Measurements from ENCODE around the gene FLRT2.

FLRT2 gene

DNA sequence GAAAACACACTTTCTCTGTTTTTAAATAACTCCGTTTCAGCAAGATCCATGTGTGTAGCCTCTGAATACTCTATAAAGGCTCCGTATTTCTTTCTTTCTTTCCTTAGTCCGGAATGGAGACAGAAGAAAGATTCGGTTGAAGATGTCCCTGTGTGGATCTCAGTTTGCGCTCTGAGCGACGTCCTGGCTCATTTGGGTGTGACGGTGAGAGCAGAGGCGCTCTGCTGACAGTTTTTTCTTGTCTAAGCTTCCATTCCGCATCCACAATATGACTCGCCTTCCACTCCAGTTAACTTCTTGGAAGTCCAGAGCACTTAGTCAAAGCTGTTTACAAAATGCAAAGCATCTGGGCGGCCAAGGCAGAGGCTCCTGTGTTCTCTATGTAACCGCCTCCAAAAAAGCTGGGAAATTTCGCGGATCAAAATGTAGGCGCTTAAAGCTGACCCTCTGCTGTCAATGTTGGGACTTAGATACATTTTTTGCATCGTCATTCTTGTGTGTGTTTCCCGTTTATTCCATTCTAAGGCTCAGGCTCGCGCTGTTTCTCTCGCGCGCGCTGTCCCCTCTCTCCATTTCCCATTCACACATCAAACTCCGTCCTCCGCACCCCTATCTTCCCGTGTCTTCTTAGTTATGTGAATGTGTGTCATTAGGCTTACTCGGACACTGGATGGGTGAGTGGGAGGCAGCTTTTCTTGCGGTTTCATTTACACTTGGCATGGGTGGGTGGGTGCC lies 880 bp upstream of the FLRT2 start:
- peak; percentile 78 for DNase-seq

DNA sequence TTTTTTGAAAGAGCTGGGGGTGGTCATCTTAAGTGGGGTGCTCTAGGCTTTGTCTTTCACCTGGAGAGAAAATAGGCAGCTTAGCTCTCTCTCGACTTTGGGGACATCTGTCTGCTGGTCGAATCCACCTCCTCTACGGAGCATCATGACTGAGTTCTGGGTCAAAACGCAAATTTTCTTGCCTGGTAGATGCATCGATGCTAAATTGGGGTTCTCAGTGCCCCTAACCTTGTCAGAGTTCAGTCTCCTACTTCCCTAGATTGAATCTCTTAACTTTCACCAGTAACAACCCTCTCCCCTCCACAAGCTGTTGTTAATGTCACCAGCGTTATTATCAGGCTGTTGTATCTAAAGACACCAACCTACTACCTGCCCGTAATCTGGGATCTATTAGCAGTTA lies 682 bp downstream of the FLRT2 start:
- DNase-seq = no peak

DNA sequence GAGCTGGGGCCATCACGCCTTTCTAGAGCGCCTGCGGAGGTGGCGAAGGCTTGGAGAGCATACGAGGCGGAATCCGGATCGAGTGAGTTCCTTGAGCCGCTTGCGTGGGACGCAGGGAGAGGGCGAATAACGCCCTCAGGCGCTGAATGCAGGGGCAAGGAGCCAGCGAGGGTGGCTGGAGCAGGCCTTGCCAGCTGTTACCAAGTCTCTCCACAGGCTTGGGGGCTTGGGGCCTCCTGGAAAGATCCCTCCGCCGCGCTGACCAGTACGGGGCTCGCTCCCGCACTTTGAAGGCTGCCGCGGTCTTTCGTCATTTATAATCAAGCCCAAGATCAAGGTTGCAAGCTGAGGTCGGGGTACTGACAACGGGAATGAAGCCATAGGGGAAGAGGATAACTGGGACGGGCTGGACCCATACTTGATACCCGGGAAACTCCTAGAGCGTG lies 1.2 kb downstream of the FLRT2 start:
- no peak for DNase-seq

DNA sequence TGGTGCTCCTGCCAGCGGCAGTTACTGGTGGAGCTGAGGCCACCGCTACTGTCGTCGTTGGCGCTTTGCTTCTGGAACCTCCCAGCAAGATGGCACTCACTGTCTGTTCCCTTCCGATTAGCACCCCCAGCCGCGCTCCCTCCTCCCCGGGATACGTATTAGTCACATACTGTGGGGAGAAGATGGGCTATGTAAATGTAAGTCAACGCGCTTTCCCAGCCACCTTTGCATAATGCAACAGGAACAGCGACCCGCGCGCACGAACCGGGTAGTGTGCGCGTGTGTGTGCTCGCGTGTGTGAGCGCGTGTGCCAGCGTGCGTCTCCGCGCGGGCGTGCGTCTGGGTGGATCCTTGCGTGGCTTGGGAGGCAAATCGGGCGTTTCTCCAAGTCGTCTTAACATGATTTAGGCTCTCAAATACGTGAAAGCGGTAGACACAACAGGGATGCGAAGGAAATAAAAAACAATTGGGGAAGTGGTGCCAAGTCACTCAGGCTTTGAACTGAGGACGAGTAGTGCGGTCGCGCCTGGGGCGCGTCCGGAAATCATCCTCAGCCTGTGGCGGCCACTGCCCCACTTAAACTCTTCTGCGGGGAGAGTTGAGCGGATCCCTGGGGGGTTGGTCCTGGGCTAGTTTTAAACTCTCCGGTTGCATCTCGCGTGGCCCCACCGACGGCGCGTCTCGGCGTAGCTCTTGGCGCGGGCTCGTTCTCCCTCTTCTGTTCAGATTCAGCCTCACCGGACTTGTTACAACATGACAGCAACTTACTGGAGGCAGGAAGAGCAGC lies 1.8 kb downstream of the FLRT2 start:
- peak; percentile 88 for DNase-seq

DNA sequence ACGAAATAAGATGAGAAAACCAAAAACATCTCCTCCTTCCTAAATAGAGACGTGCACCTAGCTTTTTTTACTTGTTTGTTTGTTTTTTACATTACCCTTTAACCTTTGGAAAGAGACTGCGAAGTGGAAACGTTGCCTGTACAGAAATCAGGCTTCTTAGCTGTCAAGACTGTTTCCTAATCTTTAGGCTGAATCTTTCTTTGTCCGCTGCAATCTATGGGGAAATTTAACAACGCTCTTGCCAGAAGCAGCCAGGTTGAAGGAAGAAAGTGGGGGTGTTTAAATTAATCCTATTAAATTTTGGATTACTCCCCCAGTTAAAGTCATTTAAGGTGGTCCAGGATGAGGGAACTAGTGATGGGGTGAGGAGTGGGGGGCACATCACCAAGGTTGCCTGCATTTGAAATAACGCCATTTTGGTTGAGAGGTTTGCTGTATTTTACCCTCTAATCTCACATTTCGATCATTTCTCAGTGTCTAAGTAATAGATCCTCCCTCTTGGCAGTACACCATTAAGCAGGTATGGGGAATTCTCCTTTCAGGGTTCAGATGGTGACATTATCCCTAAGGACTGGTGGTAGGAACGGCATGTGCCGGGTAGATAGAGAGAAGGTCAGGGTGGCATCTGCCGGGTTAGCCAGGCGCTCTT lies 2.6 kb downstream of the FLRT2 start:
- no peak for DNase-seq

DNA sequence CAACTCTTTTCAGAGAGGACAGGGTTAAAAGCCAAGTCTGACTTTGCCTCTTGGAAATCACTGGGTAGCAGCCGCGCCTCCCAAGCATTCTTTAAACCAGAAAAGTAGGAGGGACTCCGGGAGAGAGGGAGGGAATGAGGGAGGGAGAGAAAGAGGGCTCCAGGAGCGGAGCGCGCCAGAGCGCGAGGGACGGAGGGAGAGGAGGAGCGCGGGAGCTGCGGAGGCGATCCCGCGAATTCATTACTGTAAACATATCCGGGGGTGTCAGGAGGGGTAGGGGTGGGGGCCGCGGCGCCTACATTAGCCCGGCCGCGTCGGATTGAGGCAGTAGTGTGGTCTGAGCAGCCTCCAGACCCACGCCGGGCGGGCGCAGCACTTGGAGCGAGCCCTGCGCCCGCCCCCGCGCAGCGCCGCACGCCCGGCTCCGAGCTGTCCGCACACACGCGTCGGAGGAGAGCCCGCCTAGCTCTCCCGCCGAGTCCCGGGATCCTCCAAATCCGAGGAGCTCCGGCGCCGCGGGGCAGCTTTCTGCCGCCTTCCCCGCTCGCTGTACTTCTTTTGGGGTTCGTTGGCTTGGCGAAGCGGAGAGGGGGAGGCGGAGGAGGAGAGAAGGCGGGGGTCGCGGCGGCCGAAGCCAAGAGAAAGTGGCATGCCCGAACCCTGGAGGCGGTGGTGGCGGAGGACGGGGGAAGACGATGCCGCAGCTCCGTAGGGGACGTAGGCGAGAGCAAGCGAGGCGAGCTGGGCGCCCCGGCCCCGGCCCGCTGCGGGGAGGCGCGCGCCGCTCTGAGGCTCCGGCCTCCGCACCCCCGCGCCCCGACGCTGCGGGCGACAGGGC lies 3.3 kb downstream of the FLRT2 start:
- DNase-seq = peak; percentile 85

DNA sequence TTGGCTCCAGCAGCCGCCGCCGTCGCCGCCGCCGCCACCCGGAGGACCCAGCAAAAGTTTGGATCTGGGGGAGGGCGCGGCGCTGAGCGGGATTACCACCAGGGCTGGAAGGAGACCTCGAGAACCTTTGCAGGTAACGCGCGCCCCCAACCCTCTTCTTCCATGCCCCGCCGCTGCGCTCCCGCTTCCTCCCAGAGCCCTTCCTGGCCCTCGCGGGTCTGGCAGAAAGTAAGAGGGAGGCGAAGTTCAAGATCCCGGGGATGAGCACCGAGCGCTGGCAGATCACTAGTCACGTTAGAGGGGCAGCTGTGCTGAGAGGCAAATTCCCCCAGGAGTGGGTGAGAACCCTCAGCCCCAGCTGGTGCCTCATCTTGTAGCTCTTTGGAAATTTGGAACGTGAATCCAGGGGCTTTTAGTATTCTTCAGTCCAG lies 3.9 kb downstream of the FLRT2 start:
- DNase-seq = peak; percentile 77

DNA sequence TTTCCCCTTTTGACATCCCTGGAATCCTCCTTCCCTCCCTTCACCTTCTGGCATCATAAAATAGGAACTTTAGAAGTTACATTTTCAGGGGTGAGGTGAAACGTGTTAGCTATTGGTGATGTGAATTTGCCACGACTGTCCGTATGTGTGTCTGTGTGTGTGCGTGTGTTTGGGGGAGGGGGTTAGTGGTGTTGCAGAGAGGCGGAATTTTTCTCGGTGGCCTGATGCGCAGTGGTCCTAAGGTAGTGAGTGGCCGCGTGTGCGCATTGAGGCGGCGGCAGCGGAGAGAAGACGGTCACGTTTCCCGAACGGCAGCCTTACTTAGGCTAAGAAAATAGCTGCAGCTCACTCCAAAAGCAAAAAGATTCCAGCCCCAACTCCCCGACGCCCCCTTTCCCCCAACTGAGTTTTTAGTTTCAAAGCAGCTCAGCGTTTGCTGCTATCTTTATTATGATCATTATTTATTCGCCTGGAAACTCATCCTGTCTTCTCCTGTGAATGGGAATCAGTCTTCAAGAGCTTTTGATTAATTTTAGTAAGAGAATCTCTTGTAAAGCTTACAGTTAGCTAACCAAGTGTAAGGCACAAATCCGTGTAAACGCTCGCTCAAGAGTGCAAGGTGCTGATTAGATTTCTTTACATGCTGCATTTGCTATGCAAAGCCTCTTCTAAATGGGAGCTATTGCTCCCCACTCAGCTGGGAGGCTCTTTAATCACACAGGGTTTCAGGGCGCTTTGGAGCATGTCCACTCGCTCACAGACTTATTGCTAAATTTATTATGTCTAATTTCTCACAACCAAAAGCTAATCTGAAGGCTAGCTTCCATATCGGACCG lies 4.7 kb downstream of the FLRT2 start:
- DNase-seq = peak; percentile 46

DNA sequence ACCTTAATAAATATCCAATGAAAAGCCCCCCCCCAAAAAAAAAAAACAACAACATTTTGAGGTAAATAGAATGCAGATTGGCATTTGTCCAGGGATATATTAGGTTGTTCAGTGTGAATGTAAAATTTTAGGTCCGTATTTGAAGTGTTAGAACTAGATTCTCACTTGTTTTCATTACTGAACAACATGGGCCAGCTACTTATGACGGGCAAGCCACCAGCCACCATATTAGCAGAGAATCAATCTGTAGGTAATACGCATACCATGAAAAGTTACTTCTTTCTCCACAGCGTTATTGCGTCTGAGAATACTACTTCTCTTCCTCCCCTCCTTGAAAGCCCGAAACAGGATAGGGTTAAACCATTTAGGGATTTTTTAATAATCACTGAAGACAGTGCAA lies 5.4 kb downstream of the FLRT2 start:
- DNase-seq = peak; percentile 36

DNA sequence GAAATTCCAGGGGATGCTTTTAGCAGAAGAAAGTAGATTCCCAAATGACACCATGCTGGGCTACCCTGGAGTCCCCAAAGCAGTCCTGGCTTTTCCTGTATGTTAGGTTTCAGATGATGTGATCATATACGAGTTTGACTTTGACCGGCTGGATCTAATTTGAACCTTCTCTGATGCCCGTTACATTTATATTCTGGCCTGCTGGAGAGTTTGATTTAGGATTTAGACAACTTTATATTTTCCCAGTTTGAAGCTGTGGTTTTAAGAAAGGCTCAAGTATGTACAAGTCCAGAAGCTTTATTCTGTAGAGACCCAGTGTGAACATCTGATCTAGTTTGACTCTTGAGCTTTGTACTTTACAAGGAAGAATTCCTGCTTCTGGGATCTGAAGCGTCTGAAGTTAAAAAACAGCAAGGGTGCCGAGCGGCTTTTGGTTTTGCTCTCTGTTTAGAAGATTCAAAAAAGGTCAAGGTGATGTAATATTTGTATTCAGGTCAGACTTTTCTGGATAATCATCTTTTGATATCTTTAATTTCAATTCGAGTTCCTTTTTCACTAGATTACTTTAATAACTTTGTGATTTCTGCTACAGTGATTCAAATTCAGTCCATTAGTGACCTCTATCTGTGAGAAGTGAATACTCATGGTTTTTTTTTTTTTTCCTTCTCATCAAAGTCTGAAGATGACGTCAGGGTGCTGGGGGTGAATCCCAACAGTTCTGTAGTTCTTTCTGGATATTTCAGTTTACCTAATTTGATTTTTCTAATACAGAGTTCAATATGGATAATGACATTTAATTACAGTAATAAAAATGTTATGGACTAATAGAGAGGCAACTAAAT lies 6.3 kb downstream of the FLRT2 start:
- DNase-seq = peak; percentile 49

DNA sequence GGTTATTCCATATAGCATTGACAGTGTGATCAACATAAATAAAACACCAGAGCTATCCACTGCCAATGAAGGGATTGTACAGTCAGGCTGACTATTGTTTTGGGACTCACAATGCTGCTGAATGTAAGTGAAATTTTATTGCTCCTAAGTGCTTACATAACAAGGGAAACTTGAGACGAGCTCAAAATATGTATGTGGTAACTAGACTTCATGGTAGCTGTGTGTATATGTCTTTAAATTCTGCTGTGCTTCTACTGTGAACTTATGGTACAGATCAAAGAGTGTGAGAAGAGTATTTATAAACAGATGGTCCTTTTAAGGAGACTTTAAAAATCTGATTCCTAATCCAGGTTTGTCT lies 6.9 kb downstream of the FLRT2 start:
- peak; percentile 27 for DNase-seq

DNA sequence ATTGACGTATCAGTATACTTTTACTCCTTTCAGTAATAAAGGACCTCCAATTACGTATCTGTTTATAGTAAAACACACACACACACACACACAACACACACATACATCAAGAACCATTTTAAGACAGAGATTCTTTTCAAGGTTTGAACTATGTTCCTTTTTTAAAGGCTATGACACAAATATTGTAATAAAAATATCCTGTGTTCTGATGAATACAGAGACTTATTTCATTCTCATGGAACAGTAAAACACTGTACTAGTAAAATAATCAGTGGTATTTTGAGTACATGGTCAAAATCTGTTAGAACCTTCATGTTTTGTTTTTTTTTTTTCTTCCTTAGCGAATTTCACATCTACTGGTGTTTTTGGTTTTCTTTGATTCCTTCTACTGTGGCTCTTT lies 7.6 kb downstream of the FLRT2 start:
- no peak for DNase-seq

DNA sequence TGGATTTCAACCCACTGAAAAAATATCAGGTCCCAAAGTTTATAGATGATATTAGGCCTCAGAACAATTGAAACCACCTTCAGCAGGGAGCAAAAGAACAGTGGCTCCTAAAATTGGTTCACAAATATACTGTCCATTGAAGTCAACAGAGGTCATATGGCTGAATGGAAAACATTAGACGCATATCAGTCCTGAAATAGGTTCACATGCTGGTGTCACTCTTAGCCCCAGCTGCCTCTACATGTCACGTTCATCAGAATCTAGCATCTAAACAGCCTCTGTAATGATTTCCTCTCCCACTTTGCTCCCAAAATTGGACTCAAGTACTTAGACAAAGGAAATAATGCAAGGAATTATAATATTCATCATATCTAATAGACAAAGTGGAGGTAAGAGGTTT lies 8.7 kb downstream of the FLRT2 start:
- no peak for DNase-seq

DNA sequence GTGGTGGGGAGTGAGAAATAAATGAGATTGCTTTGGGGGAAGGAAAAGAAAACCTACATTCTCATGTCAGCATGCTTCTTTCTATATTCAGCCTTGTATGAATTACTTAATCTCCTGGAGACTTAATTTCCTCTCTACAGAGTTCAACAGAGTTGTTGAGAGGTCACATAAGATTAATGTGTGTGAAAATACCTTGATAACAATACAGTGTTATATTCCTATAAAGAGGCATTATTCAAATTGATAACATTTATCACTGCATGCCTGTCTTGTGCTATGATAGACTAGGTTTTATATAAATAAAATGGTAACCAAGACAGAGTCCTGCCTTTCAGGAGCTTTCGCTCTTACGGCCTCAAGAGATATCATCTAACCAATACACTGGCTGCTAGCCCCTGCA lies 9.6 kb downstream of the FLRT2 start:
- DNase-seq = no peak

DNA sequence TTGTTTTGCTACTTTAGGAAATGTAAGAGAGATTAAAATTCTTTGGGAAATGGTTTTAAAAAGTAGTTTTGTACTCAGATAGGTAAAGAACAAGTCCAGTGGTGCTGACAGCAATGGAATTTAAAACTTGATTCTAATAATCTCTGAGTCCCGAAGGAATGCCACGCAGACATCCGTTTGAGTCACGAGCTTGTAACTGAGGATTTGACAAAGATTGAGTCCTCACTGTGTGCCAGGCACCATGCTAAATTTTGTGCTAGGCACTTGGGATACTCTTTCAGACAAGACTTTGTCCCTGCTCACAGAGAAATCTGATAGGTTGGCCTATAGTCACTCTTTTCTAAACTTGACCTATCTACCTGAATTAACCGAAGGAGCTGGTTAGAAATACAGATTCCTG lies 12.7 kb downstream of the FLRT2 start:
- no peak for DNase-seq

DNA sequence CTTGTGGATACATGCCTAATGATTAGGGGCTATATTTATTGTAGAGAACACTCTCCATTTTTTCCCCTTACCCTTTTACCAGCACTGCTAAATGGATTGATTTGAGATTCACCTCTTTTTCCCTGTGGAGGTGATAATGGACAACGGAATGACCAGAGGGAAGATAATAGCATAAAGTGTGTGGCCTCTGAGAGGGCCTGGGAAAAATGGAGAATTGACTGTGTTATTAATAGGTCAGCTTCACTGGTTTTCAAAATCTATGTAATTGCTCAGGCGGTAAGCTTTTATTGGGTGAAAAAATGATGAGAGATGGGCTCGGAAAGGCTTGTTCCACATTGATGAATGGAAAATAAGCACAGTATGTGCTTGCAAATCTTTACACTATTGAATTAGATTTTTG lies 15.8 kb downstream of the FLRT2 start:
- DNase-seq = no peak

DNA sequence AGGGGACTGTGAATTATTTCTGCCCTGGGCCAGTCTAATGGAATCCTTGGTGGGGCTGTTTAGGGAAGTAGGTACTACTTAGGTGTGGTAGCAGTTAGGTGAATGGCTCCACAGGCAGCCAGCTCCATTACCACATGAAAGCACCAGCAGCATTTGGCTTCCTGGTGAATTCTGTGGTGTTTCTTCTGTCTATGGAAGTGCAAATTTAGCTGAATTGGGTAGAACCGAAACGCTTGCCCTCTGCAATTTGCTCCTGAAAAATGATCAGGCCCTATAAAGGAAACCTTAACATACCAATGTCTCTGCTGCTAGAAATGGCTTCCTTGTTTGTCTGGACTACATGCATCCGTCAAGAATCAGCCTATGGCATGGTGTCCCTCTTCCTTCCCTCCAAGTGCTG lies 16.4 kb downstream of the FLRT2 start:
- no peak for DNase-seq

DNA sequence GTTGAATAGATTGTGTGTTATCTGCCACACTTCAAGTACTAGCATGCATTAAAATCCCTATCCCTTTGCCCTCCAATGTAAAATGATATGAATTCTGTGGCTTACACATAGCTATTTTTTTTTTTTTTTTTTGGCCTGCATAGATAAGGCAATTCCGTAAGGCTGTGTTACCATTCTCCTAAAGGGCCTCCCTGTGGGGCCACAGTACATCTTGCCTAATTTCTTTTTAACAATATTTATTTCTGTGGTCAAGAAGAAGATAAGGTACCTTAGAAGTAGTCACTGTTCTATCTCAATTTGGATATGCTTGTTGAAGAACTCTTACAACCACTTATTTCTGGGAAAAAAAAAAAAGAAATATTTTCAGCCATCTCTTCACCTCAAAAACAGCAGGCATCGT lies 19.8 kb downstream of the FLRT2 start:
- DNase-seq = no peak

DNA sequence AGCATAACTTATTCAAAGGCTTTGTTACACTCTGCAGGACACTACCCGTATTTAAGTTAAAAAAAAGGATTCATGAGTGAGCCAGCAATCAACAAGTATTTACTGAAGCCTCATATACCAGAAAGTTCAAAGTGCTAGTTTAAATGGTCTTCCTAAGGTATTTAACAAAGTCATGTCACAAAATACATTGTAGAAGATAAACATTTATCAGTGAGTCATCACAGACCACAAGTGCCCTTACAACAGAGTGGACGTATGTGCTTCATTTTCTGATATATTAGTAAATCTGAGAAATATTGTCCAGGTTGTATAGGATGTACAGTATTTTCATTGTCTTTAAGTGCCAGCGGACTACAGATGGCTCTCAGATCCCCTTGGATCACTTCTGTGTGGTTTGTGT lies 24.2 kb downstream of the FLRT2 start:
- DNase-seq = no peak

DNA sequence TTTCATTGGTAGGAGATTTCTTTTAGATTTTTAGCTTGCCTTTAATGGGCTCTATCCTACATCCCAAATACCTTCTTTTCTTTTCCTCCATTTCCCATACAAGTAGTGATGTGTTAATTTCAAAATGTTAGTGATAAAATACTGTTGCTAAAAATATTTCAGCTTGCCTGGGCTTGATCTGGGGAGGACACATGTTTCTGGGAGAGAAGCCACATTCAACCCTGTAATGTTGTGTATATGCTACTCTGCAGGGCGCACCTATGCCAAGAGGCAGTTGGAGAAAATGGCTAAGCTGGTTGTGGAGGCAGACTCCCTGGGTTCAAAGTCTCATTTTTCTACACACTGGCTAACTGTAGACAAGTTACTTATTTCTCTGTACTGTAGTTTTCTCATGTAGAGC lies 26.3 kb downstream of the FLRT2 start:
- no peak for DNase-seq

DNA sequence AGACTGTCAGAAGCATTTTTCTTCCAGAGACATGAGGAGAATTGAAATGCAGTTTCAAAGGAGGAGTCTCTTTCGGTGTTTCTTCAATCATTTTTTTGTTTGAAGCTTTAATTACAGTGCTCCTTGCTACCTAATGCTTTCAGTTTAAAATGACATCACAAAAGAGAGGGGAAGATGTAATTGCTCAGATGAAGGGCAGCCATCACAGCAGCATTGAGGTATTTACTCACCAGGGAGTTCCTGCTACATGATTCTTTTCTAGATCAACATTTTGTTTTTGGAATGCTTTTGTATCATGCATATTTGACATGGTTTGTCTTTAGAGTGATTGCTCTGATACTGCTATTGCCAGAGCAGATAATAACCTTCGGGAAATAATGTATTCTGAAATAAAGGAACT lies 28.6 kb downstream of the FLRT2 start:
- no peak for DNase-seq

Data from right kidney (tissue), 1 donor.